Measurements from ENCODE around the gene MOB3A. TPM values are rescaled to one million over a fixed set of nuclear protein-coding genes. Genes with fewer than 3 reads are reported as not detected.

Gene MOB3A
- total and polyA plus RNA-seq, 4 donors: 17.7 to 86.6 (median 45.0) TPM

DNA sequence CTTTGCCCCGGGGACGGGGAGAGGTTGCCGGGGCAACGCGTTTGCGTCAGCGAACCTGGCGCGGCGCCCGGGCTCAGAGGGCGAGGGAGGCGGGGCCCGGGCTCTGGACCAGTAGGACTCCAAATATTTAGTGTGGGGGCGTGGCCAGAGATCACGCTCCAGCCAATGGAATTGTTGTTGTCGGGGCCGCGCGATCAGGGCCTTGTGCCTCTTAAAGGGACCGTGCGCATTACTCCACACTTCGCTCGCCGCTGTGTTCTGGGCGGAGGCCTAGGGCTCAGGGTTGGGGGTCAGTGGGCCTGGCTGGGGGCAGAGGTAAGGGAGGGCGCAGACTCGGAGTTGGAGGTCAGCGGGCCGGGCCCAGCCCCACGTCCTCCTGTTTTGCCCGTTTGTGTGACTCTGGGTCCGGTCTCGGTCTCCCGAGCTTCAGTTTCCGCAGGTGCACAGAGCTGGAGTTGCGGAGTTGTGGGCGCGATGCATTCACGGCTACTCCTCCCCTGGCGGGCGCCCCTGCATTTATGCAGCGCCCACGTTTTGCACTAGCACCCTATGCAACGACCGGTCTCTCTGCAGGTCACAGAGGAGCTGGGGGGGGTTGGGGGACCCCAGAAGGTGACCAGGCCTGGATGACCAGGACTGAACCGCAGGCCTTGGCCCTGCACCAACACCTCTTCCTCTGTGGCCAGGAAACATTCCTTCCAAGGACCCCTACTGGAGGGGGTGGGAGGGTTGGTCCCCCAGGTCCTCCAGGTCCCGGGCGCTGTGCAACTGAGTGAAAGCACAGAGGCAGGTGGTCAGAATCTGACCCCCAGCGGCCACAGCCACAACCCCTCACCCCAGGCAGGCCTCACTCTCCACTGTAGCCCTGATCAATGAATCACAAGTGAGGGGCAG is 34.4 kb downstream of the MOB3A start:
- TF ChIP-seq, protein P1, sequence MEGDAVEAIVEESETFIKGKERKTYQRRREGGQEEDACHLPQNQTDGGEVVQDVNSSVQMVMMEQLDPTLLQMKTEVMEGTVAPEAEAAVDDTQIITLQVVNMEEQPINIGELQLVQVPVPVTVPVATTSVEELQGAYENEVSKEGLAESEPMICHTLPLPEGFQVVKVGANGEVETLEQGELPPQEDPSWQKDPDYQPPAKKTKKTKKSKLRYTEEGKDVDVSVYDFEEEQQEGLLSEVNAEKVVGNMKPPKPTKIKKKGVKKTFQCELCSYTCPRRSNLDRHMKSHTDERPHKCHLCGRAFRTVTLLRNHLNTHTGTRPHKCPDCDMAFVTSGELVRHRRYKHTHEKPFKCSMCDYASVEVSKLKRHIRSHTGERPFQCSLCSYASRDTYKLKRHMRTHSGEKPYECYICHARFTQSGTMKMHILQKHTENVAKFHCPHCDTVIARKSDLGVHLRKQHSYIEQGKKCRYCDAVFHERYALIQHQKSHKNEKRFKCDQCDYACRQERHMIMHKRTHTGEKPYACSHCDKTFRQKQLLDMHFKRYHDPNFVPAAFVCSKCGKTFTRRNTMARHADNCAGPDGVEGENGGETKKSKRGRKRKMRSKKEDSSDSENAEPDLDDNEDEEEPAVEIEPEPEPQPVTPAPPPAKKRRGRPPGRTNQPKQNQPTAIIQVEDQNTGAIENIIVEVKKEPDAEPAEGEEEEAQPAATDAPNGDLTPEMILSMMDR (IDR thresholded peaks at IDR 0.05; ENCODE audit: control extremely low read depth, extremely low read depth): no peak
- Histone ChIP-seq H3K4me1 (ENCODE audit: control insufficient read depth in 5 of 5, insufficient read depth in 5 of 5, low read length in 5 of 5) (peaks cover 5 to 41% (median 20%) of the 10 kb centered on the region in 5 donors), H3K9ac (ENCODE audit: insufficient read depth in 1 of 2, low read length in 2 of 2) (peak overlapping the region; percentile 68 to 80), H3K27me3 (ENCODE audit: control insufficient read depth in 3 of 3, insufficient read depth in 3 of 3, low read length in 2 of 3) (no peaks in the 10 kb centered on the region), H3K4me3 (peak overlapping the region; percentile 62), H3K9me3 (ENCODE audit: control insufficient read depth in 4 of 4, insufficient read depth in 3 of 4, low read length in 3 of 4) (no peaks in the 10 kb centered on the region), H3K36me3 (ENCODE audit: control insufficient read depth in 4 of 4, insufficient read depth in 4 of 4, low read length in 4 of 4) (no peaks in the 10 kb centered on the region), H3K27ac (ENCODE audit: low read depth in 1 of 2, low read length in 1 of 2) (peak overlapping the region; percentile 97 to 98)
- WGBS, 2 donors: 2% methylated on average over 45 to 50 of the region's 50 CpGs
- ATAC-seq (ENCODE audit: insufficient read depth, low FRiP score): peak; percentile 94
- DNase-seq: peak; percentile 99

DNA sequence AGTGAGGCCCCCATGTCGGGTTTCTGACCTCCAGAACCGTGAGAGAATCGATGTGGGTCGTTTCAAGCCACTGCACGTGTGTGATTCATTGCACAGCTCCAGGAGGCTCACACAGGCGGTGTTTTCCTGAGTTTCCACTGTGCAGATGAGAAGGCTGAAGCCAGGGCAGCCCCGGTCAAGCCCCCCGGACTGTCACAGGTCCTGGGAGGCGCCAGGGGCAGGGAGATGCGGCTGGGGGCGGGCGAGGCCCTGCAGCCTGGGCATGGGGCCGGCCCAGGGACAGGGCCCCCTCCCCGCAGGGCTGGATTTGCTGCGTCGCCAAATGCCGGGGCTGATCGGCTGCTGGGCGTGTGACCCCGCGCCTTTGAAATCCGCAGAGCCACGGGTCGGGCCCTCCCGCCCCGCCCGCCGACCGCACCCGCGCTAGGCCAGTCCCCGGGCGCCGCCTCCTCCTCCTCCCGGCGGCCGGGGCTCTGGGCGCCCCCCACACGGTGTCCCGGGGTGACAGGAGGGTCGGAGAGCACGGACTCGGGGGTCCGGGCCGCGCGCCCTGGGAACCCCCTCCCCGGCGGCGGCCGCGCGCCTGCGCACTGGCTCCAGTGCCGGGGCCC is 35.1 kb downstream of the MOB3A start:
- Histone ChIP-seq H3K9ac (ENCODE audit: insufficient read depth in 1 of 2, low read length in 2 of 2) (peak overlapping the region; percentile 39 to 88), H3K27me3 (ENCODE audit: control insufficient read depth in 3 of 3, insufficient read depth in 3 of 3, low read length in 2 of 3) (no peaks in the 10 kb centered on the region), H3K9me3 (ENCODE audit: control insufficient read depth in 4 of 4, insufficient read depth in 3 of 4, low read length in 3 of 4) (no peaks in the 10 kb centered on the region), H3K4me1 (ENCODE audit: control insufficient read depth in 5 of 5, insufficient read depth in 5 of 5, low read length in 5 of 5) (peaks cover 5 to 45% (median 26%) of the 10 kb centered on the region in 5 donors), H3K27ac (ENCODE audit: low read depth in 1 of 2, low read length in 1 of 2) (peak overlapping the region; percentile 97 to 98), H3K4me3 (peak overlapping the region; percentile 62), H3K36me3 (ENCODE audit: control insufficient read depth in 4 of 4, insufficient read depth in 4 of 4, low read length in 4 of 4) (no peaks in the 10 kb centered on the region)
- peak; percentile 39 for ATAC-seq (ENCODE audit: insufficient read depth, low FRiP score)
- 1 to 2% methylated on average over 18 to 55 of the region's 55 CpGs for WGBS, 2 donors
- DNase-seq: peak in 1 of 3 donors; percentile 84
- TF ChIP-seq, protein P1 (IDR thresholded peaks at IDR 0.05; ENCODE audit: control extremely low read depth, extremely low read depth): no peak

- peak; percentile 43 for ATAC-seq (ENCODE audit: insufficient read depth, low FRiP score)
- peaks cover 5 to 46% (median 29%) of the 10 kb centered on the region in 5 donors for H3K4me1 ChIP-seq (ENCODE audit: control insufficient read depth in 5 of 5, insufficient read depth in 5 of 5, low read length in 5 of 5)
- H3K9me3 ChIP-seq (ENCODE audit: control insufficient read depth in 4 of 4, insufficient read depth in 3 of 4, low read length in 3 of 4): no peaks in the 10 kb centered on the region
- H3K27ac ChIP-seq (ENCODE audit: low read depth in 1 of 2, low read length in 1 of 2): peak overlapping the region; percentile 97 to 98
- peak in 1 of 3 donors; percentile 33 for DNase-seq
- H3K4me3 ChIP-seq: no peak overlapping the region
- peak overlapping the region in 1 of 2 donors; percentile 47 for H3K9ac ChIP-seq (ENCODE audit: insufficient read depth in 1 of 2, low read length in 2 of 2)
- H3K27me3 ChIP-seq (ENCODE audit: control insufficient read depth in 3 of 3, insufficient read depth in 3 of 3, low read length in 2 of 3): no peaks in the 10 kb centered on the region
- H3K36me3 ChIP-seq (ENCODE audit: control insufficient read depth in 4 of 4, insufficient read depth in 4 of 4, low read length in 4 of 4): no peaks in the 10 kb centered on the region
- WGBS, 2 donors: 46 to 74% methylated on average over 24 of the region's 24 CpGs
- TF ChIP-seq, protein P1 (IDR thresholded peaks at IDR 0.05; ENCODE audit: control extremely low read depth, extremely low read depth): no peak
Measured at GRCh38 chr19:2059422-2060201, 36.5 kb downstream of the MOB3A start.
